ENCODE results near the gene ASH1L.
"Not testable (repeated sequence)": the region's sequence is repeated elsewhere in the genome, so short reads cannot be mapped to it uniquely, and the experiment has no call there.

ASH1L gene

DNA sequence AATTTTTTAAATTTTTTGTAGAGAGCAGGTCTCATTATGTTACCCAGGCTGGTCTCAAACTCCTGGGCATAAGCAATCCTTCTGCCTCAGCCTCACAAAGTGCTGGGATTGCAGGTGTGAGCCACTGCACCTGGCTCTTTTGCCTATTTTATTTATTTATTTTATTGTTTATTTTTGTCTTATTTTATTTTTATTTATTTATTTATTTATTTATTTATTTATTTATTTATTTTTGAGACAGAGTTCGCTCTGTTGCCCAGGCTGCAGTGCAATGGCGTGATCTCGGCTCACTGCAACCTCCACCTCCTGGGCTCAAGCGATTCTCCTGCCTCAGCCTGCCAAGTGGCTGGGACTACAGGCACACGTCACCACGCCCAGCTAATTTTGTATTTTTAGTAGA lies 13.0 kb upstream of the ASH1L start:
- H3K4me1 Mint-ChIP-seq: peaks cover 11% of the 10 kb centered on the region
- ATAC-seq, H3K4me3 Mint-ChIP-seq, H3K27me3 Mint-ChIP-seq, H3K9me3 Mint-ChIP-seq, H3K27ac Mint-ChIP-seq, DNase-seq: not testable (repeated sequence)

GRCh38 chr1:155574077-155574476 lies 11.5 kb upstream of the ASH1L start:
- H3K27me3 Mint-ChIP-seq: no peaks in the 10 kb centered on the region

GRCh38 chr1:155570593-155570990 lies 8.0 kb upstream of the ASH1L start:
- no peaks in the 10 kb centered on the region for H3K9me3 Mint-ChIP-seq
- H3K27me3 Mint-ChIP-seq: no peaks in the 10 kb centered on the region
- no peak overlapping the region for H3K4me3 Mint-ChIP-seq
- H3K4me1 Mint-ChIP-seq: peaks cover 30% of the 10 kb centered on the region
- no peak for DNase-seq
- ATAC-seq: no peak
- H3K27ac Mint-ChIP-seq: no peak overlapping the region

More at GRCh38 chr1:155574077-155574476, 11.5 kb upstream of the ASH1L start:
- ATAC-seq (no peak), DNase-seq (no peak)
- Mint-ChIP-seq H3K4me1 (peaks cover 24% of the 10 kb centered on the region), H3K9me3 (no peaks in the 10 kb centered on the region), H3K27ac (no peak overlapping the region), H3K4me3 (no peak overlapping the region)

DNA sequence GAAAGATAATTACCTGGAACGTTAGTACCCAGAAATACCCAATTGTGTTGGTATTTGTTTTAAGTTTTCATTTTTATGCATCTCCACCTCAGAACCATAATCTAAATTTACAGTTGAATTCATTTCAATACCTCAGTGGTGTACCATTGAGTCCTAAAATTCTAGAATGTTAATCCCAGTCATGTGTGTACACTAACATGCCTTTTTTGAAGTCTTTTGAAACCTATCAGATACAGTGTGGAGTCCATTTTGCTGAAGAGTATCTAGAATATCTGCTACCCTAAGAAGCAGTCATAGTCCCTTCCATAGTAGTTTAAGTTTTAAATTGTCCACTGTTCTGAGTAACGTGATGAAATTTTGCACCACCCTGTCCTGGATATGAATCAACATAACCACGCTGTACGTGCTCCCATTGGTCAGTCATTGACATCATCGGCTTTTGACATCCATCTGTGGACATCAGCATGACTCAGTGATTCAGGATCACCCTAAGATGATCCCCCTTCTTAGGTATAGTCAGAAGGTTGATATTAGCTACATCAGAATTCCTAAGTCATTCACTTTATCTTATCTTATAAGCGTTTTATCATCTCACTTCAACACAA lies 7.5 kb upstream of the ASH1L start:
- Mint-ChIP-seq H3K9me3 (no peaks in the 10 kb centered on the region), H3K27ac (no peak overlapping the region), H3K4me1 (peaks cover 30% of the 10 kb centered on the region), H3K27me3 (no peaks in the 10 kb centered on the region), H3K4me3 (no peak overlapping the region)
- no peak for ATAC-seq
- no peak for DNase-seq

DNA sequence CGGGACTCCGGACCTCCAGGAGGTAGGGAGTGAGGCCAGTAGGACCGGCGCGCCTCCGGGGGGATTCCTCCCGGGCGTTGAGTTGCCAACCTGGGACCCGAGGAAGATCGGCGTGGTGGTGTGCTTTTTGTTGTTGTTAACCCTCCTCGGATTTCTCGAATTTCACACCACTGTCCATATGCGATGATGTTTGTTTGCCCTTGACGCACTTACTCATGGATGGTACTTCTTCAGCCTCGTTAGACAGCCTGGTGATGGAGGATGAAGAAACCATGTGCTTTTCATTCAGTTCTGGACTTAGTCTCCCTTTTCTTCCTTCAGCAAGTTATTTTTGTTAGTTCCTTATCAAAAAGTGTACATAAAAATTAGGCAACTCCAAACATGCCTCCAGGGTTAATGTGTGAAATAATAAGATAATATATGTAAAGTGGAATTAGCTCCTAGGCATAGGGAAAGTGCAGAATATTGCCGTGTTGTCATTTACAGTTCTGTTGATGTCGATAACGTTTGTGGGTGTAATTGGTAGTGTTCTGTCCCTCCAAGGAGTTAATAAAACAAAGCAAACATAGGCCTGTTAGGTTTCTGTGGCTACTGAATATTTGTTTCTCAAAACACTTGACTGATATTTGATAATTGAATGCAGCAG lies 897 bp upstream of the ASH1L start:
- DNase-seq: not testable (repeated sequence)
- H3K4me3 Mint-ChIP-seq: peak overlapping the region; percentile 94 to 99
- ATAC-seq: peak; percentile 33

GRCh38 chr1:155561779-155562580 lies 623 bp downstream of the ASH1L start:
- peaks cover 51% of the 10 kb centered on the region for H3K4me1 Mint-ChIP-seq
- not testable (repeated sequence) for H3K9me3 Mint-ChIP-seq, H3K27me3 Mint-ChIP-seq
- peak in 1 of 2 donors; percentile 64 for DNase-seq
- H3K27ac Mint-ChIP-seq: peak overlapping the region; percentile 99
- peak; percentile 48 for ATAC-seq
- H3K4me3 Mint-ChIP-seq: peak overlapping the region; percentile 94 to 99

More for the DNA sequence above, 897 bp upstream of the ASH1L start:
- H3K27ac Mint-ChIP-seq: peak overlapping the region; percentile 99
- H3K4me1 Mint-ChIP-seq: peaks cover 43% of the 10 kb centered on the region
- not testable (repeated sequence) for H3K27me3 Mint-ChIP-seq, H3K9me3 Mint-ChIP-seq

- no peak for ATAC-seq
- no peak overlapping the region for H3K27ac Mint-ChIP-seq
- no peaks in the 10 kb centered on the region for H3K9me3 Mint-ChIP-seq
- no peak for DNase-seq
- H3K27me3 Mint-ChIP-seq: no peaks in the 10 kb centered on the region
- peaks cover 57% of the 10 kb centered on the region for H3K4me1 Mint-ChIP-seq
- H3K4me3 Mint-ChIP-seq: no peak overlapping the region
Observed at GRCh38 chr1:155555915-155556314, 6.7 kb downstream of the ASH1L start.

DNA sequence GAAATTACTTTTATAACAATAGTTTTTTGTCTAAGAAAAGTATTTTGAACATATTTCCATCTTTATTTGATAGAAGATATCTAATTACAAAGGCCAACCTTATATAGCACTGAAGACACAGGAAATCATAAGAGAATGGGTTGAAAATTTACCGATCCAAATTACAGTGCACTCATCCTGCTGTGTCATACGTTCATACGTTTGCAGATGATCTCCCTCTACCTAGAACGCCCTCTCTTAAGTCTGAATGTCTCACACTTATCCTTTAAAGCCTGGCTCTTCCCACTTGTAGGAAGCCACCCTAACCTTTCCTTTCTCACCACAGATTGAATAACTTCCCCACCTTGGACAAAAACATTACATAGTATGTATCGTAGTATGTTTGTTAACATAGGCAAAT lies 9.3 kb downstream of the ASH1L start:
- H3K27me3 Mint-ChIP-seq: no peaks in the 10 kb centered on the region
- no peak for ATAC-seq
- H3K27ac Mint-ChIP-seq: peak overlapping the region in 1 of 2 donors; percentile 75
- no peak overlapping the region for H3K4me3 Mint-ChIP-seq
- peaks cover 0 to 4% of the 10 kb centered on the region in 2 donors for H3K9me3 Mint-ChIP-seq
- H3K4me1 Mint-ChIP-seq: peaks cover 48% of the 10 kb centered on the region
- DNase-seq: no peak

DNA sequence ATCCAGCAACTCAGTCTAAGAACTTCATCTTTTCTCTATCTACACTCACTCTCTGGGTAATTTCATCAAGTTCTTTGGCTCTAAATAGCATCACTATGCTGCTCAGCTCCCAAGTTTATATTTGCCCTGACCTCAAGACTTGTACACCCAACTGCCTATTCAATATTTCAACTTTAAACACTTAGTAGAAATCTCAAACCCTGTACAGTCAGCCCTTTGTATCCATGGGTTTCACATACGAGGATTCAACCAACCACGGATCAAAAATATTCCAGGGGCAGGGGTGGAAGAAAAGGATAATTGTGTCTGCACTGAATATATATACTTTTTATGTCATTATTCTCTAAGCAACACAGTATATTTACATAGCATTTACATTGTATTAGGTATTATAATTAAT lies 13.9 kb downstream of the ASH1L start:
- DNase-seq (no peak), ATAC-seq (no peak)
- Mint-ChIP-seq H3K4me1 (peaks cover 58% of the 10 kb centered on the region), H3K27ac (no peak overlapping the region), H3K9me3 (peaks cover 0 to 4% of the 10 kb centered on the region in 2 donors), H3K4me3 (no peak overlapping the region), H3K27me3 (no peaks in the 10 kb centered on the region)

- Mint-ChIP-seq H3K4me1 (peaks cover 61% of the 10 kb centered on the region), H3K4me3 (no peak overlapping the region), H3K9me3 (no peaks in the 10 kb centered on the region), H3K27me3 (no peaks in the 10 kb centered on the region), H3K27ac (peak overlapping the region; percentile 83 to 96)
- no peak for DNase-seq
- ATAC-seq: peak; percentile 42
Observed at GRCh38 chr1:155540000-155540874, 22.4 kb downstream of the ASH1L start.

DNA sequence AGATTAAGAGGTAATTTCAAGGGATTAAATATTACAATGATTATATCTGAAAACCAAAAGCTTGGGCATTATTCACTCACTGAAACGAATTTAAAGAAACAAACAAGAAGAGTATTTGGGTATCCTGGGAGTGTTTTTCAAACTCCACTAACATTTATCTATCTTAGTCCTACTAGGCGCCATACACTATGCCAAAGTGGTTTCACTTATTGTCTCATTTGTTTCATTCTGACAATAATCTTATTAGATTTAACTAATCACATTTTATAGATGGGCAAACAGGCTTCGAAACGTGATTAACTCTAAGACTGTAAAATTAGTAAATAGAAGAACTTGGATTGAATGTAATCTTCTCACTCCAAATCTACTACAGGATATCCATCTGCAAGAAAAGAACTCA lies 25.4 kb downstream of the ASH1L start:
- Mint-ChIP-seq H3K27ac (peak overlapping the region; percentile 19 to 92), H3K4me1 (peaks cover 74% of the 10 kb centered on the region), H3K27me3 (no peaks in the 10 kb centered on the region), H3K4me3 (peak overlapping the region in 1 of 2 donors; percentile 64), H3K9me3 (peaks cover 0 to 5% of the 10 kb centered on the region in 2 donors)
- ATAC-seq: no peak
- no peak for DNase-seq

GRCh38 chr1:155531624-155532023 lies 31.0 kb downstream of the ASH1L start:
- H3K9me3 Mint-ChIP-seq: peaks cover 0 to 5% of the 10 kb centered on the region in 2 donors
- ATAC-seq (no peak), DNase-seq (no peak)
- no peak overlapping the region for H3K27ac Mint-ChIP-seq
- peaks cover 45% of the 10 kb centered on the region for H3K4me1 Mint-ChIP-seq
- no peak overlapping the region for H3K4me3 Mint-ChIP-seq
- H3K27me3 Mint-ChIP-seq: no peaks in the 10 kb centered on the region

GRCh38 chr1:155529929-155530328 lies 32.7 kb downstream of the ASH1L start:
- H3K4me3 Mint-ChIP-seq: no peak overlapping the region
- no peaks in the 10 kb centered on the region for H3K27me3 Mint-ChIP-seq
- no peak for ATAC-seq
- H3K27ac Mint-ChIP-seq: no peak overlapping the region
- peaks cover 38% of the 10 kb centered on the region for H3K4me1 Mint-ChIP-seq
- DNase-seq: no peak
- peaks cover 0 to 5% of the 10 kb centered on the region in 2 donors for H3K9me3 Mint-ChIP-seq

GRCh38 chr1:155529109-155529508 lies 33.5 kb downstream of the ASH1L start:
- no peak for DNase-seq
- H3K4me1 Mint-ChIP-seq: peaks cover 38% of the 10 kb centered on the region

DNA sequence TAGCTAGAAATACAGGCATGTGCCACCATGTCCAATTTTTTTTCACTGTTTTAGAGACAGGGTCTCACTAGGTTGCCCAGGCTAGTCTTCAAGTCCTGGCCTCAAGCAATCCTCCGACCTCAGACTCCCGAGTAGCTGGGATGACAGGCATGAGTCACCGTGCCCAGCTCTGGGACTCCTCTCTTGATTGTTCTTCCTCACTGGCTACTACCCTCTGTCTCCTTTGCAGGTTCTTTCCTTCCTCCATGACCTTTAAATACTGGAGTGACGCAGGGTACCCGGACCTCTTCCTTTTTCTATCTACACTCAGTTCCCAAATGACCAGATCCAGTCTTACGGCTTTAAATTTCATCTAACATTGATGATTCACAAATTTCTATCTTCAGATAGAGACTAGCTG lies 34.9 kb downstream of the ASH1L start:
- Mint-ChIP-seq H3K4me3 (no peak overlapping the region), H3K27ac (no peak overlapping the region), H3K27me3 (no peaks in the 10 kb centered on the region), H3K4me1 (peaks cover 38% of the 10 kb centered on the region), H3K9me3 (no peaks in the 10 kb centered on the region)
- no peak for DNase-seq
- ATAC-seq: no peak

More at GRCh38 chr1:155529109-155529508, 33.5 kb downstream of the ASH1L start:
- no peak overlapping the region for H3K27ac Mint-ChIP-seq
- no peak overlapping the region for H3K4me3 Mint-ChIP-seq
- ATAC-seq: no peak
- H3K27me3 Mint-ChIP-seq: no peaks in the 10 kb centered on the region
- no peaks in the 10 kb centered on the region for H3K9me3 Mint-ChIP-seq
